Epithelial cell of esophagus (primary cell): ENCODE results near the gene ECHDC3.

Experiments
- DNase-seq: peaks from one replicate; pipeline ENCODE4 v3.0.0; 2010; ENCODE audit warnings: low read depth
- H3K4me3 ChIP-seq: 2 replicates; pipeline ENCODE4 v1.5.1; 2011; ENCODE audit warnings: mild to moderate bottlenecking, low read length, control low read depth
- CTCF ChIP-seq: IDR thresholded peaks from 2 replicates; pipeline ENCODE4 v1.5.1; 2011; ENCODE audit warnings: low read depth, mild to moderate bottlenecking, low read length, control low read depth, inconsistent platforms; ENCODE audit not compliant: insufficient read depth; ENCODE audit errors: missing control alignments

Gene ECHDC3

GRCh38 chr10:11754620-11755019 is 12.4 kb downstream of the ECHDC3 start:
- H3K4me3 ChIP-seq = no peak overlapping the region
- no peak for DNase-seq
- TF ChIP-seq CTCF = no peak

- TF ChIP-seq CTCF = no peak
- no peak for DNase-seq
- H3K4me3 ChIP-seq = no peak overlapping the region
Observed at GRCh38 chr10:11755512-11756263, 13.5 kb downstream of the ECHDC3 start.

- no peak overlapping the region for H3K4me3 ChIP-seq
- no peak for DNase-seq
- TF ChIP-seq CTCF = no peak
Observed at GRCh38 chr10:11756766-11757315, 14.7 kb downstream of the ECHDC3 start.

- peak; percentile 97 for DNase-seq
- no peak overlapping the region for H3K4me3 ChIP-seq
- TF ChIP-seq CTCF = no peak
Observed at GRCh38 chr10:11757454-11757820, 15.3 kb downstream of the ECHDC3 start.

- TF ChIP-seq CTCF = peak; percentile 98
- peak; percentile 98 for DNase-seq
- no peak overlapping the region for H3K4me3 ChIP-seq
Observed at GRCh38 chr10:11757821-11758463, 15.8 kb downstream of the ECHDC3 start.

GRCh38 chr10:11758527-11759236 is 16.5 kb downstream of the ECHDC3 start:
- TF ChIP-seq CTCF = no peak
- H3K4me3 ChIP-seq = no peak overlapping the region
- peak; percentile 91 for DNase-seq
